ENCODE results near the gene RYK. TPM values are rescaled to one million over a fixed set of nuclear protein-coding genes. Genes with fewer than 3 reads are reported as not detected.

The RYK gene
- total RNA-seq, 1 donor from 2014 or later: 57.1 TPM

DNA sequence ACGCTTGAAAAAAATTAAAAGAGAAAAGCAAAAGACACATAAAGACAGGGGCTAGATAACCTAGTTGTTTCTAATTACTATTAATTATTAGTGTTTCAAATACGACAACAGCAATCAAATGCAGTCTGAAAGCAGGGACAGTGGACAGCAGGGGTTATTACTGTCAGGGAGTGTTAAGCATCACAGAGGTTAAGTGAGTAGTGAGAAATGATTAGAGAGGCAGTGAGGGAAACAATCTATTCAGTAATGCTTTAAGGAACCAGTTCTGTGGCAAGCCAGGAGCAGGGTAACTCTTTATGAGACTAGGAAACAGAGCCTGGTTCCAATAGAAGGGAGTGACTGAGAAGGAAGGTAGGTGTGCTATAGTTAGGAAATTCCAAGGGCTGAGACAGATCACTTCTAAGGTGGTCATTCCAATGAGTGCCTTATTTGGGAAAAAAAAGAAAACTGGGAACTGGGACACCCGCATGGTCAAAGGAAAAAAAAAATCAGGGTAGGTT, 15.0 kb downstream of the RYK start:
- Mint-ChIP-seq H3K27ac (ENCODE audit: unreplicated experiment) (peak overlapping the region; percentile 49), H3K36me3 (ENCODE audit: low read depth, unreplicated experiment) (no peaks in the 10 kb centered on the region), H3K9me3 (ENCODE audit: unreplicated experiment) (no peaks in the 10 kb centered on the region), H3K4me1 (ENCODE audit: low read depth, unreplicated experiment) (peaks cover 50% of the 10 kb centered on the region), H3K27me3 (ENCODE audit: low read depth, unreplicated experiment) (no peaks in the 10 kb centered on the region), H3K4me3 (ENCODE audit: unreplicated experiment) (no peak overlapping the region)
- Histone ChIP-seq H3K79me2 (ENCODE audit: insufficient read depth, low read length) (peaks cover 100% of the 10 kb centered on the region), H3K4me2 (ENCODE audit: low read length) (no peak overlapping the region), H3K36me3 (ENCODE audit: insufficient read depth, low read length) (no peaks in the 10 kb centered on the region), H3K9me3 (ENCODE audit: insufficient read depth, low read depth, low read length) (no peaks in the 10 kb centered on the region), H3K9ac (ENCODE audit: low read length) (no peak overlapping the region), H3K27me3 (ENCODE audit: insufficient read depth, low read length) (no peaks in the 10 kb centered on the region), H2AFZ (ENCODE audit: low read depth, low read length) (no peak overlapping the region), H4K20me1 (ENCODE audit: insufficient read depth, low read length) (peaks cover 90% of the 10 kb centered on the region), H3K4me3 (ENCODE audit: insufficient read depth, low read depth, low read length) (no peak overlapping the region), H3K27ac (ENCODE audit: low read depth, low read length) (no peak overlapping the region), H3K4me1 (ENCODE audit: insufficient read depth, low read length) (peaks cover 9% of the 10 kb centered on the region)
- DNase-seq (ENCODE audit: low read depth): no peak
- no peak for FAIRE-seq
- no peak for TF ChIP-seq EZH2 (IDR thresholded peaks at IDR 0.05; ENCODE audit: insufficient read depth, low read length)
- TF ChIP-seq, protein P1, sequence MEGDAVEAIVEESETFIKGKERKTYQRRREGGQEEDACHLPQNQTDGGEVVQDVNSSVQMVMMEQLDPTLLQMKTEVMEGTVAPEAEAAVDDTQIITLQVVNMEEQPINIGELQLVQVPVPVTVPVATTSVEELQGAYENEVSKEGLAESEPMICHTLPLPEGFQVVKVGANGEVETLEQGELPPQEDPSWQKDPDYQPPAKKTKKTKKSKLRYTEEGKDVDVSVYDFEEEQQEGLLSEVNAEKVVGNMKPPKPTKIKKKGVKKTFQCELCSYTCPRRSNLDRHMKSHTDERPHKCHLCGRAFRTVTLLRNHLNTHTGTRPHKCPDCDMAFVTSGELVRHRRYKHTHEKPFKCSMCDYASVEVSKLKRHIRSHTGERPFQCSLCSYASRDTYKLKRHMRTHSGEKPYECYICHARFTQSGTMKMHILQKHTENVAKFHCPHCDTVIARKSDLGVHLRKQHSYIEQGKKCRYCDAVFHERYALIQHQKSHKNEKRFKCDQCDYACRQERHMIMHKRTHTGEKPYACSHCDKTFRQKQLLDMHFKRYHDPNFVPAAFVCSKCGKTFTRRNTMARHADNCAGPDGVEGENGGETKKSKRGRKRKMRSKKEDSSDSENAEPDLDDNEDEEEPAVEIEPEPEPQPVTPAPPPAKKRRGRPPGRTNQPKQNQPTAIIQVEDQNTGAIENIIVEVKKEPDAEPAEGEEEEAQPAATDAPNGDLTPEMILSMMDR (IDR thresholded peaks at IDR 0.05; ENCODE audit: insufficient read depth, low read depth, low read length): no peak

DNA sequence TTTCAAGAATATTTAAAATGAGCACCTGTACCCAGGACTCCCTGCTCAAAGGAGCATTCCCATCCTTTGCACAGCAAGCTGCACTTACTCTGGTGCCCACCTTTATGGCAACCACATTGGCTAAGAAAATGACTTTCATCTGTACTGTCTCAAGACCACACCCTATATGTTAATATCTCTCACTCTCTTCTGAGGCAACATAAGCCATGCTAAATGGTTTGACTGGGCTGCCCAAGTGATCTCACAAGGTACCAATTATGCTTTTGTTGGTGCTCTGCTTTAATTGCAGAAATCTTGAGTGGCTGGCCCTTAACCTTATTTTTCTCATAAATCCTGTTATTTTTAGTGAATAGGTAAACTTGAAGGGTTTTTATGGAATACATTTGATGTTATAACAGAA, 17.7 kb downstream of the RYK start:
- Mint-ChIP-seq H3K4me1 (ENCODE audit: low read depth, unreplicated experiment) (peaks cover 52% of the 10 kb centered on the region), H3K27me3 (ENCODE audit: low read depth, unreplicated experiment) (no peaks in the 10 kb centered on the region), H3K27ac (ENCODE audit: unreplicated experiment) (no peak overlapping the region), H3K9me3 (ENCODE audit: unreplicated experiment) (no peaks in the 10 kb centered on the region), H3K36me3 (ENCODE audit: low read depth, unreplicated experiment) (peaks cover 2% of the 10 kb centered on the region), H3K4me3 (ENCODE audit: unreplicated experiment) (no peak overlapping the region)
- Histone ChIP-seq H3K27ac (ENCODE audit: low read depth, low read length) (no peak overlapping the region), H3K4me2 (ENCODE audit: low read length) (no peak overlapping the region), H3K4me1 (ENCODE audit: insufficient read depth, low read length) (peaks cover 9% of the 10 kb centered on the region), H3K79me2 (ENCODE audit: insufficient read depth, low read length) (peaks cover 100% of the 10 kb centered on the region), H3K4me3 (ENCODE audit: insufficient read depth, low read depth, low read length) (no peak overlapping the region), H3K9ac (ENCODE audit: low read length) (no peak overlapping the region), H4K20me1 (ENCODE audit: insufficient read depth, low read length) (peaks cover 92% of the 10 kb centered on the region), H2AFZ (ENCODE audit: low read depth, low read length) (no peak overlapping the region), H3K36me3 (ENCODE audit: insufficient read depth, low read length) (no peaks in the 10 kb centered on the region), H3K27me3 (ENCODE audit: insufficient read depth, low read length) (no peaks in the 10 kb centered on the region), H3K9me3 (ENCODE audit: insufficient read depth, low read depth, low read length) (no peaks in the 10 kb centered on the region)
- FAIRE-seq (no peak), DNase-seq (ENCODE audit: low read depth) (no peak)
- TF ChIP-seq EZH2 (IDR thresholded peaks at IDR 0.05; ENCODE audit: insufficient read depth, low read length): no peak
- TF ChIP-seq, protein P1 (IDR thresholded peaks at IDR 0.05; ENCODE audit: insufficient read depth, low read depth, low read length): no peak

DNA sequence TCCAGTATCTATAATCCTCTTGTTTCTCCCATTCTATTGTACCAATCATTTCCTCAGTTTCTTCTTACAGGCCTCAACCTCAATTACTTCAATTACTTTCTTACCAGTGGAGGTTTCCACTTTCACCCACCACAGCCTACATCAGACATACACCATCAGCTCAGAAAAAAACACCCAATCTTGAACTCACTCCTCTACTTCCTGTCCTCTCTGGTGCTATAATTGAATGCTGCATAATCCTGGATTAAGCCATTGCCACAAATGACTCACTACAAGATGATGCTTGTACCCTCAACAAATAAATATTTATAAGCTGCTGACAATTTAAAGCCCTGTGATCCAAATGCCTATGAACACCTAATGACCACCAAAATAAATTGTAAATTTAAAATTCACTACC, 18.5 kb downstream of the RYK start:
- Histone ChIP-seq H3K79me2 (ENCODE audit: insufficient read depth, low read length) (peaks cover 99% of the 10 kb centered on the region), H3K4me3 (ENCODE audit: insufficient read depth, low read depth, low read length) (no peak overlapping the region), H4K20me1 (ENCODE audit: insufficient read depth, low read length) (peaks cover 87% of the 10 kb centered on the region), H3K9ac (ENCODE audit: low read length) (no peak overlapping the region), H3K9me3 (ENCODE audit: insufficient read depth, low read depth, low read length) (no peaks in the 10 kb centered on the region), H3K27ac (ENCODE audit: low read depth, low read length) (no peak overlapping the region), H3K36me3 (ENCODE audit: insufficient read depth, low read length) (no peaks in the 10 kb centered on the region), H3K4me2 (ENCODE audit: low read length) (no peak overlapping the region), H2AFZ (ENCODE audit: low read depth, low read length) (no peak overlapping the region), H3K4me1 (ENCODE audit: insufficient read depth, low read length) (peaks cover 9% of the 10 kb centered on the region), H3K27me3 (ENCODE audit: insufficient read depth, low read length) (no peaks in the 10 kb centered on the region)
- peaks cover 2% of the 10 kb centered on the region for H3K36me3 Mint-ChIP-seq (ENCODE audit: low read depth, unreplicated experiment)
- no peak overlapping the region for H3K27ac Mint-ChIP-seq (ENCODE audit: unreplicated experiment)
- H3K9me3 Mint-ChIP-seq (ENCODE audit: unreplicated experiment): no peaks in the 10 kb centered on the region
- DNase-seq (ENCODE audit: low read depth) (peak; percentile 46), FAIRE-seq (no peak)
- H3K27me3 Mint-ChIP-seq (ENCODE audit: low read depth, unreplicated experiment): no peaks in the 10 kb centered on the region
- TF ChIP-seq, protein P1 (IDR thresholded peaks at IDR 0.05; ENCODE audit: insufficient read depth, low read depth, low read length): no peak
- TF ChIP-seq EZH2 (IDR thresholded peaks at IDR 0.05; ENCODE audit: insufficient read depth, low read length): no peak
- no peak overlapping the region for H3K4me3 Mint-ChIP-seq (ENCODE audit: unreplicated experiment)
- H3K4me1 Mint-ChIP-seq (ENCODE audit: low read depth, unreplicated experiment): peaks cover 48% of the 10 kb centered on the region
